Left lung (tissue), 10 donors: ENCODE results near the gene SLC39A12. TPM values are rescaled to one million over a fixed set of nuclear protein-coding genes. Genes with fewer than 3 reads are reported as not detected.
"Not testable (repeated sequence)": the region's sequence is repeated elsewhere in the genome, so short reads cannot be mapped to it uniquely, and the experiment has no call there.

ENCODE experiments used
- ATAC-seq: fragments of 200-7000 bp; cut with Tn5 transposase; one replicate; pipeline ENCODE4 v1.9.1; 2020; ENCODE audit warnings: moderate library complexity
- DNase-seq, 4 donors: peaks; one replicate each; pipeline ENCODE4 v3.0.0-alpha.2; 2013 to 2020
- H3K27ac ChIP-seq, 2 donors: fragments of 200-600 bp; sonication (generic) in 1 of 2; one replicate each; pipeline versions ENCODE4 v1.5.0 to v1.8.0; 2020 to 2021
- H3K27me3 ChIP-seq, 2 donors: fragments of 200-600 bp; sonication (generic) in 1 of 2; one replicate each; pipeline versions ENCODE4 v1.5.0 to v1.8.0; 2020 to 2021
- H3K36me3 ChIP-seq, 2 donors: fragments of 200-600 bp; sonication (generic) in 1 of 2; one replicate each; pipeline versions ENCODE4 v1.5.0 to v1.8.0; 2020 to 2021
- H3K4me1 ChIP-seq, 2 donors: fragments of 200-600 bp; one replicate each; pipeline ENCODE4 v1.8.0; 2021
- H3K4me3 ChIP-seq, 2 donors: fragments of 200-600 bp; sonication (generic) in 1 of 2; one replicate each; pipeline versions ENCODE4 v1.5.0 to v1.8.0; 2020 to 2021; ENCODE audit warnings: mild to moderate bottlenecking in 1 of 2
- H3K9me3 ChIP-seq, 2 donors: fragments of 200-600 bp; sonication (generic) in 1 of 2; one replicate each; pipeline versions ENCODE4 v1.5.0 to v1.8.0; 2020 to 2021
- intact Hi-C, 2 donors: fragments of 100-400 bp; cut with DNase I; formaldehyde crosslinking; loops; one replicate each; pipeline versions ENCODE4 v1.11.2 to v1.14.2; 2022
- polyA plus RNA-seq, 6 donors: library from polyadenylated mRNA; unstranded; fragments of 120-200 nt; gene quantifications; one replicate each; pipeline ENCODE4 v1.2.1, GENCODE V29; 2013; ENCODE audit not compliant: insufficient read length in 6 of 6
- total RNA-seq, 2 donors: library from RNA; stranded (reverse); fragmentation: NEBNext Ultra II Directional; extraction: Animal tissue kit (Norgen Biotek cat#: 25700); gene quantifications; one replicate each; pipeline ENCODE4 v1.2.1, GENCODE V29; 2021
- TF ChIP-seq, protein P1 (sequence below), 2 donors: fragments of 200-600 bp; sonication (generic) in 1 of 2; IDR thresholded peaks; one replicate each; pipeline versions ENCODE4 v1.5.0 to v1.8.0; 2021; ENCODE audit warnings: antibody characterized with exemption in 2 of 2
- donor health status: DM: no; HTN: yes; CAD: no.
- donor health status: DM: no; HTN: no; CAD: no.

The SLC39A12 gene
- total and polyA plus RNA-seq, 8 donors = 0.07 to 0.31 (median 0.13) TPM; not detected in 3

DNA sequence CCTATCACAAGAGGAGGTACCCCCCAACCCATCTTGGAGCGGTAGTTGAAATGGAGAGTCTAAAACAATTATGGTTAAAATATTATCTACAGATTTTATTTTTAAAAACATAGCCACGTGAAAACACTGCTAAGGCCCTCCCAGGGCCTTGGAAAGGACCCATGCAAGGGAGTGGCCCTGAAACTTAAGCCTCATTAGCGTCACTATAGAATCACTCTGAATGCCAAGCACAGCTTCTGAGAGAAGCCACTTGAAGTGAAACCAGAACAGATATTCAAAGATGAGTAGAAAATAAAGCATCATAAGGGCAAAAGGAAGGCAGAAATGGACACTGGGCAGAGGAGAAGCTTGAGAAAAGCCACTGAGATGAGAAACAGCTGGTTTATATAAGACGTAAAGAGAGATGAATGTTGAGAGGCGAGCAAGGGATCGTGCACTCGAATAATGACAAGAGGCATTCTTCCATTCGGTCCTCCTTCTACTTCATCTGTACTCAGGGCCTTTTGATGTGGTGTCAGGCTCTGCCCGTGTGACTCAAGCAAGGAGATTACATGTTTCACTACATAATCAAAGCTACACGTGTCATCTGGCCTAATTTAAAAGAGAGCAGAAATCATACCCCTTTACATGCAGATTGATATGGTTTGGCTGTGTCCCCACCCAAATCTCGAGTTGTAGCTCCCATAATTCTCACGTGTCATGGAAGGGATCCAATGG is 33.4 kb upstream of the SLC39A12 start:
- no peaks in the 10 kb centered on the region for H3K27me3 ChIP-seq
- H3K27ac ChIP-seq = no peak overlapping the region
- no peaks in the 10 kb centered on the region for H3K9me3 ChIP-seq
- H3K4me1 ChIP-seq = no peaks in the 10 kb centered on the region
- TF ChIP-seq, protein P1, sequence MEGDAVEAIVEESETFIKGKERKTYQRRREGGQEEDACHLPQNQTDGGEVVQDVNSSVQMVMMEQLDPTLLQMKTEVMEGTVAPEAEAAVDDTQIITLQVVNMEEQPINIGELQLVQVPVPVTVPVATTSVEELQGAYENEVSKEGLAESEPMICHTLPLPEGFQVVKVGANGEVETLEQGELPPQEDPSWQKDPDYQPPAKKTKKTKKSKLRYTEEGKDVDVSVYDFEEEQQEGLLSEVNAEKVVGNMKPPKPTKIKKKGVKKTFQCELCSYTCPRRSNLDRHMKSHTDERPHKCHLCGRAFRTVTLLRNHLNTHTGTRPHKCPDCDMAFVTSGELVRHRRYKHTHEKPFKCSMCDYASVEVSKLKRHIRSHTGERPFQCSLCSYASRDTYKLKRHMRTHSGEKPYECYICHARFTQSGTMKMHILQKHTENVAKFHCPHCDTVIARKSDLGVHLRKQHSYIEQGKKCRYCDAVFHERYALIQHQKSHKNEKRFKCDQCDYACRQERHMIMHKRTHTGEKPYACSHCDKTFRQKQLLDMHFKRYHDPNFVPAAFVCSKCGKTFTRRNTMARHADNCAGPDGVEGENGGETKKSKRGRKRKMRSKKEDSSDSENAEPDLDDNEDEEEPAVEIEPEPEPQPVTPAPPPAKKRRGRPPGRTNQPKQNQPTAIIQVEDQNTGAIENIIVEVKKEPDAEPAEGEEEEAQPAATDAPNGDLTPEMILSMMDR (IDR thresholded peaks at IDR 0.05) = no peak
- H3K4me3 ChIP-seq = no peak overlapping the region
- ATAC-seq (no peak), DNase-seq (peak in 1 of 4 donors; percentile 13)
- intact Hi-C loops = no loop called here
- H3K36me3 ChIP-seq = no peaks in the 10 kb centered on the region

DNA sequence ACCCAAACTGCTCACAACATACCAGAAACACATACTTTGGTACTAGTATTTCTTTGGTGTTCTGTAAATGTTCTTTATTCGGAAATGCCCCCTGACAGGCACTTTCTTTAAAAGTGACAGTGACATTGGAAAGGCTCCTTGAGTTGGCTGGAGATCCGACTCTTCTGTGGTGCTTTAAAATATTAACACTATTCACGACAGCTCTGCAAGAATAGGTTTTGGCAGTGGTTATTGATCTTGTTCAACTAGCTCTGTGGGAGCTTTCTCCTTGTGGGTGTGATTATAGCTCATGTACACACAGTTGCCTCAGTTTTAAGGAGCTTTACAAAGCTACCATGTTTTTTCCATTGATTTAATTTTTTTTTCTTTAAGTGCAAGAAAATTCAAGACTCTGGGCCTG is 30.3 kb upstream of the SLC39A12 start:
- H3K27me3 ChIP-seq = no peaks in the 10 kb centered on the region
- H3K4me1 ChIP-seq = no peaks in the 10 kb centered on the region
- no peaks in the 10 kb centered on the region for H3K9me3 ChIP-seq
- H3K27ac ChIP-seq = no peak overlapping the region
- no peaks in the 10 kb centered on the region for H3K36me3 ChIP-seq
- no peak overlapping the region for H3K4me3 ChIP-seq
- ATAC-seq = no peak
- TF ChIP-seq, protein P1 (IDR thresholded peaks at IDR 0.05) = no peak
- DNase-seq = no peak
- intact Hi-C loops = no loop called here

DNA sequence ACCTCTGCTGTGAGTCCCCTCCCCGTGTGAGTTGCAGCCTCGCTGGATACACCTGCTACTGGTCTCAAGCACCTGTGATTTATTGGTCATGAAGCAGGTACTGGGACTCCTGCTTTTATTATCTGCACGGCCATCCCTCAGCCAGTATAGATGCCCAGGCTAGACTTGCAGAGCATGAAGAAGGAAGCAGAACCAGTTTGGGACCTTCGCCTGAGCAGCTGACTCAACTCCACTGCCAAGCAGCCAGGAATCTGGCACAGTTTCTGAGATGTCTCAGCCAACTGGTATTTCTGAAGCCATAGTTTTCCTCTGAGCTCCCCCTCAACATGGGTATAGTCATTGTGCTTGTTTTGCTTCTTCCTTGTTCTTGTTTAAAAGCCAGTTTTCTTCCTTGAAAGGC is 28.0 kb upstream of the SLC39A12 start:
- no peaks in the 10 kb centered on the region for H3K27me3 ChIP-seq
- intact Hi-C loops = no loop called here
- H3K36me3 ChIP-seq = no peaks in the 10 kb centered on the region
- no peaks in the 10 kb centered on the region for H3K9me3 ChIP-seq
- TF ChIP-seq, protein P1 (IDR thresholded peaks at IDR 0.05) = no peak
- no peaks in the 10 kb centered on the region for H3K4me1 ChIP-seq
- DNase-seq (peak in 2 of 4 donors; percentile 19 to 37), ATAC-seq (peak; percentile 48)
- no peak overlapping the region for H3K4me3 ChIP-seq
- H3K27ac ChIP-seq = no peak overlapping the region

DNA sequence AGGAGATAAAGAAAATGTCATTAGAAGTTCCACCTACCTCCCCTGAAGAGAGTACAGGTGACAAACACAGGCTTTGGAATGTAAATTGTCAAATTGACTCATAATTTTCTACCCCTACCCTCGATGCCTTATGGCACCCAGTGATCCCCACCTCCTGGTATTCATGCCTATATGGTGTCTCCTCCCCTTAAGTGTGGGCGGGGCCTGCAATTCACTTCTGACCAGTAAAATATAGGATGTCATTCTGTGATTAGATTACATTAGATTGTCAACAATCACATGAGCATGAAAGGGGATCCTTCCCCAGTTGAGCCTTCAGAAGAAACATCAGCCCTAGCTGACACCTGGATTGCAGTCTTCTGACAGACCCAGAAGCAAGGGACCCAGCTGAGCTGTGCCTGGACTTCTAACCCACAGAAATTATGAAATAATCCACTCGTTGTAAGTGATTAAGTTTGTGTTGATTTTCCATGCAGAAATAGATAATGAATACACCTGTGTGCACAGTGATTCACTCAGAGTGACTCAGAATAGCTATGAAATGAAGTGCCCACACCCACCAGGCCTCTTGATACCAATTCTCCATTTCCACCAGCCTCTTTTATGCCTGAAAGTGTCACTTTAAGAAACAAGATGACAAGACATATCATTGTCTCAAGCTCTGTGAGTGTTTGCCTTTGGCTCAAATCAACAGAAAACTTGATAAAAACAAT is 8.5 kb upstream of the SLC39A12 start:
- Histone ChIP-seq H3K4me3 (no peak overlapping the region), H3K27me3 (no peaks in the 10 kb centered on the region), H3K27ac (no peak overlapping the region), H3K4me1 (no peaks in the 10 kb centered on the region), H3K9me3 (no peaks in the 10 kb centered on the region), H3K36me3 (no peaks in the 10 kb centered on the region)
- ATAC-seq (no peak), DNase-seq (no peak)
- intact Hi-C loops = no loop called here
- TF ChIP-seq, protein P1 (IDR thresholded peaks at IDR 0.05) = no peak

DNA sequence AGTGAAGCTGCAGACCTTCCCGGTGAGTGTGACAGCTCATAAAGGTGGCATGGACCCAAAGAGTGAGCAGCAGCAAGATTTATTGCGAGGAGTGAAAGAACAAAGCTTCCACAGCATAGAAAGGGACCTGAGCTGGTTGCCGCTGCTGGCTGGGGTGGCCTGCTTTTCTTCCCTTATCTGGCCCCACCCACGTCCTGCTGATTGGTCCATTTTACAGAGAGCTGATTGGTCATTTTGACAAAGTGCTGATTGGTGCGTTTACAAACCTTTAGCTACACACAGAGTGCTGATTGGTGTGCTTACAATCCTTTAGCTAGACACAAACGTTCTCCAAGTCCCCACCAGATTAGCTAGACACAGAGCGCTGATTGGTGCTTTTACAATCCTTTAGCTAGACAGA is 1.4 kb upstream of the SLC39A12 start:
- H3K9me3 ChIP-seq, DNase-seq, H3K4me1 ChIP-seq, H3K36me3 ChIP-seq, H3K27me3 ChIP-seq, H3K4me3 ChIP-seq, ATAC-seq, H3K27ac ChIP-seq, intact Hi-C loops: not testable (repeated sequence)
